Loucy (cell line): ENCODE data around the gene OCIAD1.

Experiments
- H2AFZ ChIP-seq: fragments of 200-600 bp; sonication (generic); 2 replicates; pipeline ENCODE4 v1.6.0; 2016; ENCODE audit warnings: antibody characterized with exemption, mild to moderate bottlenecking, low read length, moderate library complexity
- H3F3A ChIP-seq: fragments of 200-600 bp; 2 replicates; pipeline ENCODE4 v1.6.0; 2016; ENCODE audit warnings: antibody characterized with exemption, low read depth, mild to moderate bottlenecking
- H3K27me3 ChIP-seq: fragments of 200-600 bp; sonication (generic); 2 replicates; pipeline ENCODE4 v1.6.1; 2014; ENCODE audit warnings: low read length, mild to moderate bottlenecking; ENCODE audit not compliant: insufficient read depth, poor library complexity, severe bottlenecking
- H3K36me3 ChIP-seq: fragments of 200-600 bp; sonication (generic); 2 replicates; pipeline ENCODE4 v1.6.1; 2016; ENCODE audit warnings: low read length; ENCODE audit not compliant: insufficient read depth
- H3K4me1 ChIP-seq: fragments of 200-600 bp; sonication (generic); 2 replicates; pipeline ENCODE4 v1.5.1; 2014; ENCODE audit warnings: low read length, mild to moderate bottlenecking; ENCODE audit not compliant: insufficient read depth, poor library complexity, severe bottlenecking
- H3K4me2 ChIP-seq: fragments of 200-600 bp; sonication (generic); 2 replicates; pipeline ENCODE4 v1.6.0; 2014; ENCODE audit warnings: antibody characterized with exemption, low read length, low read depth, mild to moderate bottlenecking; ENCODE audit not compliant: poor library complexity, severe bottlenecking
- H3K4me3 ChIP-seq: fragments of 200-600 bp; sonication (generic); 2 replicates; pipeline ENCODE4 v1.5.1; 2014; ENCODE audit warnings: low read length, mild to moderate bottlenecking, mixed read lengths; ENCODE audit not compliant: poor library complexity, severe bottlenecking
- H3K79me2 ChIP-seq: fragments of 200-600 bp; sonication (generic); 2 replicates; pipeline ENCODE4 v1.6.1; 2014; ENCODE audit warnings: low read length; ENCODE audit not compliant: insufficient read depth
- H3K9ac ChIP-seq: fragments of 200-600 bp; sonication (generic); 2 replicates; pipeline ENCODE4 v1.6.0; 2014; ENCODE audit warnings: mild to moderate bottlenecking, low read depth, low read length, moderate library complexity; ENCODE audit not compliant: poor library complexity, severe bottlenecking
- H3K9me2 ChIP-seq: fragments of 200-600 bp; sonication (generic); replicated peaks from 2 replicates; pipeline ENCODE4 v1.6.1; 2016; ENCODE audit warnings: low read depth, low read length, mixed read lengths
- H3K9me3 ChIP-seq: fragments of 200-600 bp; sonication (generic); 2 replicates; pipeline ENCODE4 v1.6.1; 2014; ENCODE audit warnings: mild to moderate bottlenecking, antibody characterized with exemption, low read length, low read depth; ENCODE audit not compliant: insufficient read depth
- H4K20me1 ChIP-seq: fragments of 200-600 bp; sonication (generic); 2 replicates; pipeline ENCODE4 v1.6.0; 2014; ENCODE audit warnings: antibody characterized with exemption, low read length, mild to moderate bottlenecking; ENCODE audit not compliant: insufficient read depth, poor library complexity, severe bottlenecking
- CTCF ChIP-seq: fragments of 200-600 bp; sonication (generic); conservative IDR thresholded peaks from 2 replicates; pipeline ENCODE4 v1.5.1; 2014; ENCODE audit warnings: mild to moderate bottlenecking, antibody characterized with exemption, low read length
- EZH2phosphoT487 ChIP-seq: fragments of 200-600 bp; IDR thresholded peaks from 2 replicates; pipeline ENCODE4 v1.6.1; 2018; ENCODE audit warnings: antibody characterized with exemption, mild to moderate bottlenecking, moderate library complexity, borderline replicate concordance

The OCIAD1 gene

GRCh38 chr4:48796191-48796926 is 34.5 kb upstream of the OCIAD1 start:
- Histone ChIP-seq H3K4me3 (no peak overlapping the region), H3K9me2 (no peaks in the 10 kb centered on the region), H3F3A (no peaks in the 10 kb centered on the region), H4K20me1 (no peaks in the 10 kb centered on the region), H3K4me1 (no peaks in the 10 kb centered on the region), H3K9ac (no peak overlapping the region), H3K4me2 (no peak overlapping the region), H3K79me2 (no peaks in the 10 kb centered on the region), H3K9me3 (no peaks in the 10 kb centered on the region), H3K27me3 (no peaks in the 10 kb centered on the region), H2AFZ (no peak overlapping the region), H3K36me3 (no peaks in the 10 kb centered on the region)
- TF ChIP-seq CTCF, result no peak
- TF ChIP-seq EZH2phosphoT487, result no peak

GRCh38 chr4:48796927-48797679 is 33.8 kb upstream of the OCIAD1 start:
- no peaks in the 10 kb centered on the region for H3K4me1 ChIP-seq
- no peak overlapping the region for H3K4me2 ChIP-seq

DNA sequence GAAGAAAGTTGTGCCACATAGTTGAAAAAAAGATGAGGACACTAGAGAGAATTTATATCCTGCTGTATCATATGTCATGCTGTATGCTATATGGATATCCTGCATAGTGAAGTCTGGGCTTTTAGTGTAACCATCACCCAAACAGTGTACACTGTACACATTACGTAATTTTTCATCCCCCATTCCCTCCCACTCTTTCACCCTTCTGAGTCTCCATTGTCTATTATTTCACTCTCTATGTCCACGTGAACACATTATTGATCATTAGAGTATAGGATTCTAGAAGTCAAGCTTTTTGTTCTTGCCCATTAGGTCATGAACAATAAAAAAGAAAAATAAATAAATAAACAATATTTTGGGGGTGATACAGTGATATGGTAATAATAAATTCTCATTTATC is 32.8 kb upstream of the OCIAD1 start:
- Histone ChIP-seq H3K9me2 (no peaks in the 10 kb centered on the region), H3K4me3 (no peak overlapping the region), H3K9ac (no peak overlapping the region), H3K4me1 (no peaks in the 10 kb centered on the region), H2AFZ (no peak overlapping the region), H3F3A (no peaks in the 10 kb centered on the region), H4K20me1 (no peaks in the 10 kb centered on the region), H3K9me3 (no peaks in the 10 kb centered on the region), H3K4me2 (no peak overlapping the region), H3K79me2 (no peaks in the 10 kb centered on the region), H3K36me3 (no peaks in the 10 kb centered on the region), H3K27me3 (no peaks in the 10 kb centered on the region)
- TF ChIP-seq CTCF, result no peak
- TF ChIP-seq EZH2phosphoT487, result no peak

More at GRCh38 chr4:48796927-48797679, 33.8 kb upstream of the OCIAD1 start:
- Histone ChIP-seq H4K20me1 (no peaks in the 10 kb centered on the region), H3K4me3 (no peak overlapping the region), H3F3A (no peaks in the 10 kb centered on the region), H3K79me2 (no peaks in the 10 kb centered on the region), H2AFZ (no peak overlapping the region), H3K36me3 (no peaks in the 10 kb centered on the region), H3K9me2 (no peaks in the 10 kb centered on the region), H3K9ac (no peak overlapping the region), H3K27me3 (no peaks in the 10 kb centered on the region), H3K9me3 (no peaks in the 10 kb centered on the region)
- no peak for TF ChIP-seq EZH2phosphoT487
- no peak for TF ChIP-seq CTCF
